SK-N-SH (cell line): ENCODE results near the gene MPO.

Experiments
- MXI1 ChIP-seq: IDR thresholded peaks from 2 replicates; pipeline ENCODE4 v1.6.1; 2012; ENCODE audit warnings: mild to moderate bottlenecking, low read depth, low read length, improper control_type of control experiment
- YY1 ChIP-seq: IDR thresholded peaks from 2 replicates; pipeline ENCODE4 v1.4.0; 2012; ENCODE audit warnings: low read depth, mild to moderate bottlenecking

DNA sequence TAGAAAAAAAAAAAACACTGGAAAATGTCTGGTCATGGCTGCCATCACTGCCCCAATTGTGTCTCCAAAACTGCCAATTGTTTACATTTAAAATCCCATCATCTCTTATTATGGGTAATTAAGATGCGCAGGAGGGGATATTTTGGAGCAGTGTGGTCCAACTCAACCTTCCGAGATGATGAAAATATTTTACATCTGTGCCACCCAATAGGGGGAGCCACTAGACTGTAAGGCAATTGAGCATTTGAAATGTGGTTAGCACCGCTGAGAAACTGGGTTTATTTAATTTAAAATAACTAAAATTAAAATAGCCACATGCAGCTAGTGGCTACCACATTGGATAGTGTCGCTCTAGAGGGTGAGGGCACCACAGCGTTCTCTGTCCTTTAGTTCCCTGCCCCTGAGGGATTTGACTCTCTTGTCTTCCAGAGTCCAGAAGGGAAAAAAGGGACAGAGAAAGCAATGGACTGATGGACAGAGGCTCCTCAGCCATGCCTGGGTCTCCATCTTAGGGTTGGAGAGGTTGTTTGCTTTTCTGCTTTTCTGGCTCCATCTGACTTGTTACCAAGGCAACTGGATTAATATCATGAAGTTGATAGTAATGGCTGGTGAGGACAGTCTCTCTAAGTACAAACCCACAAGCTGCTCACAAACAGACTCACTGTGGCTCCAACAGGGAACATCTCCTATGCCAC is 3.5 kb downstream of the MPO start:
- TF ChIP-seq YY1 (no peak), MXI1 (no peak)
